GM10847 (cell line): ENCODE data around the gene PI4KA.

Experiments
- POLR2A ChIP-seq: IDR thresholded peaks from 2 replicates; pipeline ENCODE4 v1.6.1; 2011; ENCODE audit not compliant: insufficient read length; ENCODE audit errors: extremely low read depth

The PI4KA gene

DNA sequence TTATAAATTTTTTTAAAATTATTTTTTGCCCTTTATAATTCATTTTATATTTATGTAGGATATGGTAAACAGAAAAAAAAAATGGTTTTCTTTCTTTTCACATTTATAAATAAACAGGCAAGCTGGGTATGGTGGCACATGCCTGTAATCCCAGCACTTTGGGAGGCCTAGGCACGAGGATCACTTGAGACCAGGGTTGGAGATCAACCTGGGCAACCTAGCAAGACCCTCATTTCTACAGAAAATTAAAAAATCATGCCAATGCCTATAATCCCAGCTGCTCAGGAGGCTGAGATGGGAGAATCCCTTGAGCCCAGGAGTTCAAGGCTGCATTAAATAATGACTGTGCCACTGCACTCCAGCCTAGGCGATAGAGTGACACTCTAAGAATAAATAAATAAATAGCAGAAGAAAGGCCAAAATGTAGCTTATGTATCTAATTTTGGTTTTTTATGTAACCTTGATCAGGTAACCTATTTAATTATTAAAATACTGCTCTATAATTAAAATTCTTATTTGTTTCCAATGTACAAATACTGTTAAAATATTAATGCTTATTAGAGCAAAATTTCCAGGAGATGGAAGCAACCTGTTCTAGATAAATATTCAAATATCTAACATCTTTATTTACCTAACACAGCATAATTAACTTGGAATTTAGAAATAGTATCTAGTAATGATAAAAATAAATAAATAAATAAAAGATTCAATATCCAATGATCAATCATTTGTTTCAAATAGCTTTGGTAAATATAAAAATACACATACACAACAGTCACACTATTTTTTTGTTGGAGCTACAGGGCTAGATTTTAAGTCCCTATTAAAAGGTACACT is 21.4 kb downstream of the PI4KA start:
- no peak for TF ChIP-seq POLR2A

DNA sequence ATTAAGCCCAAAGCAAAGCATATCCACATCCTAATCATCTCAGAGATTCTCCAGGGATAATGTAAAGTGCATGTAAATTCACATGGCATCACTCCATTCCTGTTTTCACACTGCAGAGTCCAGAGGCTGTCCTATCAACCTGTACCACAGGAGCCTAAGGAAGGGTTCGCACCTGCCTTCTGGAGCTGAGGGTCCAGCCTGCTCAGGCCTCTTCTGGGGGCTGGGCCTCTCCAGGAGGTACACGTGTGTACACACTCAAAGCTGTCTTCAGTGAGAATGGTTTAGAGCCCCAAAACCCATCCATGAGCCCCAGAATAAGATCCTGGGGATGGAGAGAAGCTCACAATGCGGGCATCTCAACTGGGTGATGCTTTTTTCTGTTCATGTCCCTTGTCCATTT is 23.9 kb downstream of the PI4KA start:
- no peak for TF ChIP-seq POLR2A

DNA sequence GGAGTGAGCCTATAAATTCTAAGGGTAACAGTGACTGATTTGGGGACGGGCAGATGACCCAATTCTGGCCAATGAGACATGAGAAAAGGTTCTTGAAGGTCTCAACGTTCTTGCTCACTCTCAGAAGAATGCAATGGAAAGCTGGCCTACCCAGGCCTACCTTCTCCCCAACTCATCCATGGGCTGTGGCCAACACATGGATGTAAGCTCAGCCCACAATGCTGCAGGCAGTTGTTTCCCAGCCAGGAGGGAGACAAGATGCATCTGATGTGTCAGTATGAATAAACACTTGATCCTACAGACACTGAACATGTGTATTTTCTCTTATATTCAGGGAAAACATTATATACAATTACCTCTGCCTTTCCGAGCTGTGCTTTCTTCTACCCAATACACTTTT is 24.4 kb downstream of the PI4KA start:
- TF ChIP-seq POLR2A: no peak

DNA sequence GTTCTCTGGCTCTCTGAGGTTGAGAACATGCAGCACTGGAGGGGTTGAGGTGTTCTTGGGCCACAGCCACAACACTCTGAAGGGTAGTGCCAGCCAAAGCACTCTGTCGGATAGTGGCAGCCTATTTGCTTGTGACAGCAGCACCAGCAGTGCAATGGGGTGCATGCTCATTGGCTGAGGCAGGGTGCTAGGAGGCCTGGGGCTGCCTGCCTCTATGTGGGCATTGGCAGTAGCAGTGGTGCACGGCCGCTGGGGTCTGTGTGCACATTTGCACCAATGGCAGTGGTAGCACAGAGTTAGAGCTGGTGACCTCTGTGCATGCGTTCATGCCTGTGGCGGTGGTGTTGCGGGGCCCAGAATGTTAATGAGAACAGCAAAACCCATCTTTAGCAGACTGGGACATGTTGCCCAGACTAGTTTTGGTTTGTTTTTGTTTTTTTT is 25.4 kb downstream of the PI4KA start:
- no peak for TF ChIP-seq POLR2A

DNA sequence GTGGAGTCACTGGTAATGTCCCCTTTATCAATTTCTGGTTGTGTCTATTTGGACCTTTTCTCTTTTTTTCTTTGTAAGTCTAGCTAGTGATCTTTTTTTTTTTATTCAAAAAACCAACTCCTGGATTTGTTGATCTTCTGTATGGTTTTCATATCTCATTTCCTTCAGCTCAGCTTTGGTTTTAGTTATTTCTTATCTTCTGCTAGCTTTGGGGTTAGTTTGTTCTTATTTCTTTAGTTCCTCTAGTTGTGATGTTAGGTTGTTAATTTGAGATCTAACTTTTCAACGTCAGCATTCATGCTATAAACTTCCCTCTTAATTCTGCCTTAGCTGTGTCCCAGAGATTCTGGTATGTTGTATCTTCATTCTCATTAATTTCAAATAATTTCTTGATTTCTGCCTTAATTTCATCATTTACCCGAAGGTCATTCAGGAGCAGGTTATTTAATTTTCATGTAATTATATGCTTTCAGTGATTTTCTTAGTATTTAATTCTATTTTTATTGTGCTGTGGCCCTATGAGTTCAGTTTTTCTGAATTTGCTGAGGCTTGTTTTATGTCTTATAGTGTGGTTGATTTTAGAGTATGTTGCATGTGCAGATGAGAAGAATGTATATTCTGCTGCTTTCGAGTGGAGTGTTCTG is 29.0 kb downstream of the PI4KA start:
- no peak for TF ChIP-seq POLR2A

DNA sequence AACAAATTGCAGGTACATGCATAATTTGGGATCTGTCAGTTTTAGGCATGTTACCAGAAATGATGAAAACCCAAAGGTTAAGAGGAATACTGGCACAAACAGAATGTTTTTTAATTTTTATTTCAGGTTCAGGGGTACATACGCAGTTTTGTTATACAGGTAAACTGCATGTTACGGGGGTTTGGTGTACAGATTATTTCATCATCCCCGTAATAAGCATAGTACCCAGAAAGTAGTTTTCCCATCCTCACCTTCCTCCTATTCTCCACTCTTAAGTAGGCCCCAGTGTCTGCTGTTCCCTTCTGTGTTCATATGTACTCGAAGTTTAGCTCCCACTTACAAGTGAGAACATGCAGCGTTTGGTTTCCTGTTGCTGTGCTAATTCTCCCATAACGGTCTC is 33.0 kb downstream of the PI4KA start:
- no peak for TF ChIP-seq POLR2A

DNA sequence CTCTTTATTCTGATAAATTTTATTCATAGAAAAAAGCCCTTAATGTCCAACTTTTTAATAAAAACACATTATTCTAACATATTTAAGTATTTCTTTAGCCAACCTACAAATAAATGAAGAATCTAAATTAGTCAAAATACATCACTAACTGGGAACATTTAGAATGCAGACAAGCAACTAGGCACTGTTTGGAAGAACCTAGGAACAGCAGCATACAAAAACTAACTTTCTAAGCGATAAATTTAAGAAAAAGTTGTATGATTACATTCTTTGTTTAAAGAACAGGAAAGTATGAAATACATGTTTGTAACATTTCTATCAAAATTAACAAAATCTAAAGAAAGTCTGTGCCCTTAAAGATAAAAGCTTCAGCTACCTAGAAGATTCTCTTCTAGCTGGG is 35.3 kb downstream of the PI4KA start:
- TF ChIP-seq POLR2A: no peak

DNA sequence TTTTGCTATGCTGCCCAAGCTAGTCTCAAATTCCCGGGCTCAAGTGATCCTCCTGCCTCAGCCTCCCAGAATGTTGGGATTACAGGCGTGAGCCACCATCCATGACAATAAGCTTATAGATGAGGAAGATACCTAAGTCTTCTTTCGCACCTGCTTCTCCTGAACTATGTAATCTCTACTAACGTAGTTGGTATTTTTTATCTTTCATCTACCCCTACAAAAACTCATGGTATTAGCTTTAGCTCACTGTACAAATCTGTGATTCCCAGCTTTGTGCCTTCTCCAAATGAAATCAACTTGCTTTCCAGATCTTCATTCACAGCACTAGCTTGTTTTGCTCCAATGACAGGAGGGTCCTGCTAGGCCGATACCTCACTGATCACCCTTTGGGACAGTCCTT is 36.4 kb downstream of the PI4KA start:
- TF ChIP-seq POLR2A: no peak

DNA sequence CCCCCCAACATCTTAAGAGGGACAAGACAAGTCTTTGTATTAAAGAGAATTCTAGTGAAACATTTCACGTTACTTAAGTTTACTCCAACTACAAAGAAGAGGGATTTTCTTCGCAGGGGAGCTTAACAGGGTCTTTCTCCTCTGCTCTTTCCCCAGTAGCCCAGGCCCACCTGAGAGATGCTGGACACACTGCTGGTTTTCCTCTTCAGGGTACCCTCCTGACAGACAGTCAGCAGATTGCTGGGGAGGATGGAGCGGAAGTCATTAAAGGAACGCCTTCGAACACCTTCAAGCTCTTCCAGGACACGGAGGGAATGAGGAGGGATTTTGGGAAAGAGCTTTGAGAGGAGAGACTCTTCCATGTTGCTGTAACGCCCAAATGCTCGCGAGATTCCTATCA is 39.1 kb downstream of the PI4KA start:
- no peak for TF ChIP-seq POLR2A

DNA sequence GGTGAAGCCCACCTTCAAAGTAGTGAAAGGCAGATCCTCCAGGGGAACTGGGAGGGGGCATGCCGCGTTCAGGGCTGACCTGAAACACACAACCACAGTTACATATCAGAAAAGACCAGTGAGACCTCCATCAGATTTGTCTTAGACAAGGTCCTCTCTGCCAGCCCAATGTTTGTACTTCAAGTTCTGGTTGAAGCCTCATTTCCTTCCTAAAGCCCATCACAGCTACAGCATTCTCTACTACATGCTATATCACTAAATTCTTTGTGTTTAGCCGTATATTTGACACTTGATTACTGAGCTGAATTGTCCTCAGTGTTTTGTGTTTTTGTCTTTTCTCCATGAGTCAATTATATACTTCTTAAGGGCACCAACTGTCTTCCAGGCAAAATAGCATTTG is 40.1 kb downstream of the PI4KA start:
- no peak for TF ChIP-seq POLR2A

DNA sequence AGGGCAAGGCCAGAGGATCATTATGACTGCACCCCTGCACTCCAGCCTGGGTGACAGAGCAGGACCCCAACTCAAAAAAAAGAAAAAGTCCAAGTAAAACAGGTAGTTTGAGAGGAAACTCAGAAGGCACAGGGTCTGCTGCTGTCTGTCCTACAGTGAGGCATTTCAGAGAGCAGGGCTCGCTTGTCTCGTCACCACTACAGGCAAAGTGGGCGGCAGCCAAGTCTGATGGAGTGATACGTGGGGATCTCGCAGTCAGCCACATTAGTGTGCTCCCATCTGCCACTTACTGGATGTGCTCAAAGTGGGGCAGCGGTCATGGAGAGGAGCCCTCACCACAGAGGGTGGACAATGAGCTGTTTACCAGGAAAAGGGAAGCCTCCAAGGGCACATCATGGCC is 42.1 kb downstream of the PI4KA start:
- TF ChIP-seq POLR2A: no peak

DNA sequence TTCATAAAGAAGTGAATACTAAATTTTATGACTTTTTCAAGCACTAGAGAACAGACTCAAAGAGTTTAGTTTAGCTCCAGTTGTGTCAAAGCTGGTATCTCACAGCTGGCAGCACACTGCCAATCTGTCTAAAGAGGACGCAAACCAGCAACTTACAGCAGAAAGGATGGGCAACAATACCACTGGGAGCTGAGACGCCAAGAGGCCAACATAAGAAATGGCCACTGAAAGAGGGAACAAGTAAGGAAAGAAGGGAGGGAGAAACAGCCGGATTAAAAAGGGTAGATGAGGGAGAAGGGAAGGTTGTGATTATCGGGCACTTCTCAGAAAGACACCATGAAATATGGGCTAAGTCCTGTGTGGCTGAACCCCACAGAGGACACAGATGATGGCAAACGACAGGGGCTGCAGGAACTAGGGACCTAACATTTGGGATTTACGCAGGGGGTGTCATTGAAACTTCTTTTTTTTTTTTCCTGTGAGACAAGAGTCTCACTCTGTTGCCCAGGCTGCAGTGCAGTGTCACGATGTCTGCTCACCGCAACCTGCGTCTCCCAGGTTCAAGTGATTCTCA is 43.0 kb downstream of the PI4KA start:
- TF ChIP-seq POLR2A: no peak

DNA sequence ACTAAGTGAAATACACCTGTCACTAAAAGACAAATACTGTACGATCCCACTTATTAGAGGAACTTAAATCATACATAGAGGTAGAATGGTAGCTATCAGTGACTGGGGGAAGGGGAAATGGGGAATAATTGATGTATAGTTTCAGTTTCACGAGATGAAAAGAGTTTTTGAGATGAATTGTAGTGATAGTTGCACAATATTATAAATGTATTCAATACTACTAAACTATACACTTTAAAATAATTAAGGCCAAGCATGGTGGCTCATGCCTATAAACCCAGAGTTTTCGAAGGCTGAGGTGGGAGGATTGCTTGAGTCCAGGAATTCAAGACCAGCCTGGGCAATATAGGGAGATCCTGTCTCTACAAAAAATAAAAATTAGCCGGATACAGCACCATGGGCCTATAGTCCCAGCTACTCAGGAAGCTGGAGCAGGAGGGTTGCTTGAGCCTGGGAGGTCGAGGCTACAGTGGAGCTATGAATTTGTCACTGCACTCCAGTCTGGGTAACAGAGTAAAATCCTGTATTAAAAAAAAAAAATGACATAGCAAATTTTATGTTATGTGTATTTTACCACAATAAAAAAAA is 44.3 kb downstream of the PI4KA start:
- no peak for TF ChIP-seq POLR2A

DNA sequence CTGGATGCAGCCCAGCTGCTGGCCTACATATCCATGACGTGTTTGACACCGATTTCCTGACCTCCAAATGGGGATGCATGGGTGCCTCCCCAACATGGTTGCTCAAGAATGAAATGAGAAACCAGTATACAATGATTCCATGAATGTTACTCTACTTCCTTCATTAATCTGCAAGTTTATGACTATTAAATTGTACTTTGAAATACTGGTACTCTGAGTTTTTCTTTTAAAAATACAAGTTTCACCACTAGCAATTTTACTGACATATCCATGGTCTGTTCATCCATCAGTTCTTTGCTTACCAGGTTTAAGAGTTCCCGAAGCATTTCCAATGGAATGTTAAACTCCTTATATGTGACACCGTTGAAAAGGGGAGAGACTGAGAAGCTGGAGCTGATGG is 45.6 kb downstream of the PI4KA start:
- TF ChIP-seq POLR2A: no peak

DNA sequence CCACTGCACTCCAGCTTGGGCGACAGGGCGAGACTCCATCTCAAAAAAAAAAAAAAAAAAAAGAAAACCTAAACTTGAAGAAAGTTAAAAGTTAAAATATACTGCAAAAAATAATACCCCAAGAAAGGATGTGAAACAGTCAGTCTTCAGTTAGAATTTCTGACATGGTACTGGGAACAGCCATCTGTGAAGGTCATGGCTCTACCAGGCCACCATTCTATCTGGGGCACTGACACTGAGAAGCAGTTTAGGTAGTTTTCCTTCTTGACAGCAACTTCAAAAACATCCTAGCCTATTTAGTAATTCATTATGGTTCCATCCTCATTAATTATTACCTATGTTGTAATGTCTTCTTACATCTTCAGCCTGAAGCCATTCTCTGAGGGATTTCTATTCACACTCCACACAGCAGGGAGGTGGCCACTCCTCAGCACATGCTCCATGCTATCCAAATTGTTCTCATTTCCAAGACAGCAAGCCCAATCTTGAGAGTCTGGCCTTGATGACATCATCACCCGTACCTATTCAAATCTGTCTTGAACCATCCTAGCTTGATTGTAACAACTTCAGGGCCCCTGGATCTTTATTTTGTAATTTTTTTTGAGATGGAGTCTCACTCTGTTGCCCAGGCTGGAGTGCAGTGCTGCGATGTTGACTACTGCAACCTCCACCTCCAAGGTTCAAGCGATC is 46.5 kb downstream of the PI4KA start:
- TF ChIP-seq POLR2A: no peak

DNA sequence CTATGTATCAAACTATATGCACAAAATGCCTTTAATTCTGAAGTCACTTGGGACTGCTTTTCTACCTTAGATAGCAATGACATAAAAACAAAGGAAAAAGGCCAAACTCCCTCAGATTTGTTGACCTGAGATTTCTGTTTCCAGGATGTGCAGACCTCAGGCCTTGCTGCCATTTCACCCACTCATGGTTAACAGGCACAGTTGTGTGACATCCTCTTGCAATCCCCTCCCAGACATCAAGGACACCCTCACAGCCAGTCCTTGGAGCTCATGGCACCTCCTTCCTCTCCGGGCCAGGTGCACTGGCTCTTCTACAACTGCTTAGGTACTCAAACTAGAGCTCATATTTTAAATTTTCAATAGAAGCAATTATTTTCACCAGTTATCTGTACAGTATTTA is 47.4 kb downstream of the PI4KA start:
- no peak for TF ChIP-seq POLR2A

DNA sequence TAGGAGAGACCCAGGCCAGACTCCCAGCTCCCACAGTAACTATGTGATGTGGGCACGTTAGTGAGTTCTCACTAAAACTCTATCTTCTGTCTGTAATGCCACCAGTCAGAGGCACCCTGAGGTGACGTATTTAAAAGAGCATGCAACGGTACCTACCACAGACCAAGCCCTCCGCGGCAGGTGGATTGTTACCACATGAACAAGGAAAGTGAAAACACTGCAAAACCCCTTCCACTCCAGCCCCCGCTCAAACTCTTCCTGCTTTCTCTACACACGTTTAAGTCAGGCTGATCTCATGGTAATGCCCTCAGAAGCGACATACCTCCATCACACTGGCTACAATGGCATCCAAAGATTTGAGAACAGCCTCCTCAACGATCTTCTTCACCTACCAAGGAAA is 48.0 kb downstream of the PI4KA start:
- no peak for TF ChIP-seq POLR2A
